Measurements from ENCODE around the gene MUSK.
"Not testable (repeated sequence)": the region's sequence is repeated elsewhere in the genome, so short reads cannot be mapped to it uniquely, and the experiment has no call there.

MUSK gene

DNA sequence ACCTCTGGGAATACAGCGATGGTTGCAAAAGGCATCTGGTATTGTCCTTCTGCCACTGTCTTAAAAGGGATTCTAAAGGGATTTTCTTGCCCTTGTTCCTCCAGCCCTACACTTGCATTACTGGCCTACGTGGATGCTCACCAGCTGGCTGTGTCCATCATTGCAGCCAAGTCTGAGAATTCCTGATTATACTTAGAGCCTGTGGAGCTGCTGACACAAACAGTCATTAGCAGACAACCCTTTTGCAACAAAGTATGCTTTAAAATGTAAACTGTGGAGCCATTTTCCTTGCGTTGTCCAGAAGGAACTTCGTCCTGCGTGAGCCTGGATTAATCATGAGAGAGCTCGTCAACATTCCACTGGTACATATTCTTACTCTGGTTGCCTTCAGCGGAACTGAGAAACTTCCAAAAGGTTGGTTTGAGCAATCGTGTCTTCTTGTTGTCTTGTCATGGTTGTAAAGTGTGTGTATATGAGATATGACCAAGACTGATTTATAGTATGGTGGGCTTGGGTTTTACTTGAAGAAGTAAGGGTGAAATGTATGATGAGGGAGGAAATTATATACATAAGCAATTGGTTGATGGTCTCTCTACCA lies at the start of gene MUSK:
Gene MUSK (plus strand): TSS at position 222 of the 598 bp plus-strand sequence. CDS start 114 bp downstream, at position 336.
- DNase-seq, result no peak

DNA sequence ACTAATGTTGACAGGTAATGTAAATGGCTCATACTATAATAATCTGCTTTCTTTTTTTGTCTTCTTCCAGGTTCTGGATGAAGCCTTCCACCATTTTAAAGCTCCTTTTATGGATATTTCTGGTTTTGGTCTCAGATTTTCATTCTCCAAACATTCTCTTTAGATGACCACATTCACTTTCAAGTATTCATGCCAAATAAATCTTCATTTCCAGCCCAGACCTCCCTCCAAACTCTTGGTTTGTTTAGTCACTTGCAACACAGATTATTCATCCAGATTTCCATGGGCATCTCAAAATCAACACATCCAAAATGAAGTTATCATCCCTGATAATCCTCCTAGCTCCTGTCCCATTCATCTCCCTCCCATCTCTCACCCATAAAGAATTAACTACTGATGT lies 48.8 kb upstream of the MUSK start:
- no peak for DNase-seq

DNA sequence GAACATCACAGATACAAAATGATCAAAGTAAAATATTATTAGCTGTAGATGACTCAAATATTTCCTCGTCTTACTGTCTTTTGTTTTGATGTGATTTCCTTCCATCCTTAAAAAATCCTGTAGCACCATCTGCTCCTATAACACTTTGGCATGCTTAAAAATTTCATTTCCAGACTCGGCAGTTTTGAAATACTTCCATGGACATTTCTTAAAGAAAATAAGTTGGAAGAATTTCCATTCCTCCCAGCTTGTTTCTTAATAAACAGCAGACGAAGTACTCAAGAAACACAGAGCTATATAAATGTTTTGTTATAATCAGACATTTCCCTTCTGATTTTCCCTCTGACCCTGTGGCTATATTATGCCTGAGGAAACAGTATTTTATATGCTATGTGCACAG lies 47.9 kb upstream of the MUSK start:
- no peak for DNase-seq

DNA sequence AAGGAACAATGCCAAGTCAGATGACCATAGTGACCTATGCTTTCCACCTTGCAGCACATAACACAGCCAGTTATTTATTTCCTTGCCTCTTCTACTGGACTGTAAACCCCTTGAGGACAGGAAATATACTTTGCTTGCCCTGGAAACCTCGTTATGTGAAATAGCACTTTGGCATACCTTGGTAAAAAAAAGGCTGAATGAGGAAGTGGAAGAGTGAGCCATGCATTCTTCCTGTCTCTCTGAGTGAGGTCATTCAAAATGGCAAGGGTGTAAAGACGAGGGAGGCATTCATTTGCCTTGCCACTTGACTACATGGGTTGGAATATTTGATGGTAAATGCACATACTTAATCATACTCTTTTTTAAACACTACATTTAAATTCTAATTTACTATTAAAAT lies 46.2 kb upstream of the MUSK start:
- DNase-seq, result no peak

DNA sequence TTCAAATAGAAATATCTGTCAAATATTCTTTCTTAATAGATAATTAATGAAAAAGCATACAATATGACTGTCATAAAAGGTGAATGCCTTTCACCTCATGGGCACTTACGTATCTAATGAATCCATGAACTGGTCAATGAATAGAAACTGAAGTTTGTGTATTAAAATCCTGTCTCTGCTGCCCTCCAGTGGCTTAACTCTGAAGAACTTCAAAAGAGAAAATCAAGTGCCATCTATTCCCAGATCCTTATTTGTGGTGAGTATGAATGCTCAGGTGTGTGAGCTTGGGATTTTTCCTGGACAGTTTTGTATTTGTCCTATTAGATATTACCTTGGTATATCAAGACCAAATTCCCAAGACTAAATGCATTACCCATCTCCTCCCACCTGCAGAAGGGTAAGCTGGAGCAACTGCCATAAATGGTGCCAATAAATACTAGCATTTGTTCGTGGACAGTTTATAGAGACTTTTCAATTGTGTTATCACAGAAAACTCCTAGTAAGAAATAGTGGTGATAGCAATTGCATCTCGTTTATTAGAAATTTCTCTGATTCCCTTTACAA lies 45.0 kb upstream of the MUSK start:
- peak; percentile 14 for DNase-seq

DNA sequence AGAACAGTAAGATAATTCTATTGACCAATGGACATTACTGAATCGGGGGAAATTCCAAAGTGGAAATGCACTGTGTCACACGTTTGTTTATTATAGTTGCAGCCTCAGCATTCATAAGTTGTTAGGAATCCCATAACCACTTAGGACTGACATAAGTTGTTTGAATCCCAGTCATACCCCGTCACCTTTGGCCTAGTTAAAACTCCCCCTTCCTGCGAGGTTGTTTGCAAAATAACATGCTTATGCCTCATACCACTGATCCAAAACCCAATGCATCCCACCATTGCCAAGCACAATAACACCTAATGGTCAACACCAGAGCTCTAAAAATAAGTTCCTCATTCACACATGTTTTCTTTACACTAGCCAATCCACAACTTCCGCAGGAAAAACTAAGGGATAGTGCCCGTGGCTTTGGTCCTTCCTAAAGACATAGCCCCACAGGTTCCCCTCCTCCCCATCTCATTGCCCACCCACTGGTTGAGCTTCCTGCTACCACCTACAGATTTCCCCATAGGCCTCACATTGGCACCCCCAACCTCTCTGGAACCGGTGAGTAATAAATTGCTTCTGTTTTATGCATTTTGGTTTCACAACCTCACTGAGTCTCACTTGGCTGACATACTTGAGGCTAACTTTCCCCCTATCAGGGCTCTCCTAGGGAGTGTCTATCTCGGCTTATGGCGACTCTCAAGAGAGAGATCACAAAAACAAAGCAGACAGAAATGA lies 42.3 kb upstream of the MUSK start:
- no peak for DNase-seq

DNA sequence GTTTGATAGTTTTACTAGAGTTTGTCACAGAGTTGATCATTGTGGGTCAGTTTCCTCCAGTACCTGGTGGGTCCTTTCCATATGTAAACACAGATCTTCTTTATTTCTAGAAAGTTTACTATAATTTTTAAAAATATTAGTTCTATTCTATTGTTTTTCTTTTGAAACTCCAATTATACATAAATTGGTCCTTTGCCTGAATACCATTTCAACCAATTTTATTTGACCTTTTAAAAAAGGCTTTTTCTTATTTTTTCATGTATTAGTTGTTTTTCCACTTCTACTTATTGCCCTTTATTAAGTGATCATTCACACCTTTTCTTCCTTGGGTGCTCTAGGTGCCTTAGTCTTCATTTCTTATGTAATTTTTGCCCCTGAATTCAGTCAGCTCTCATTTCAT lies 33.0 kb upstream of the MUSK start:
- DNase-seq, result no peak

DNA sequence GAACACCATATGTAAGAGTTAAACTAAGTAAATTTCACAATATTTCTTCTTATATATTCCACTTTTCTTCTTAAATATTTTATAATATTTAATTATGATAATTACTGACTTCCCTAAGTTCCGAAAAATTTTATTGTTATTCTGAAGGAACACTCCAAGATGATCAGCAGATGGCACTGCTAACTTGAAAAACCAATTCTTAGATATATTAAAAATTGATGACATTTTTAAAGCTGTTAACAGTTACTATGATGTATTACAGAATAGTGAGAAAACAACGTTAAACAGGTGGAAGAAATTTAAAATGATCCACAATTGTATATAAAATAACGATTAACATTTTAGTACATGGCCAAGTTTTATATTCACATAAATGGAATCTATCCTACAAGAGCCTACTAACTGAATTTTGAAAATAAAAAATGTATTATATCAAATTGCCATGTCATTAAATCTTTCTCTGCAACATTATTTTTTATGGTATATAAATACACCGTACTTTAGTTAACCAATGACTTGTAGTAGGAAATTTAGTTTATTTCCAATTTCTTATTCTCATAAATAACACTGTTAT lies 30.1 kb upstream of the MUSK start:
- DNase-seq, result no peak

DNA sequence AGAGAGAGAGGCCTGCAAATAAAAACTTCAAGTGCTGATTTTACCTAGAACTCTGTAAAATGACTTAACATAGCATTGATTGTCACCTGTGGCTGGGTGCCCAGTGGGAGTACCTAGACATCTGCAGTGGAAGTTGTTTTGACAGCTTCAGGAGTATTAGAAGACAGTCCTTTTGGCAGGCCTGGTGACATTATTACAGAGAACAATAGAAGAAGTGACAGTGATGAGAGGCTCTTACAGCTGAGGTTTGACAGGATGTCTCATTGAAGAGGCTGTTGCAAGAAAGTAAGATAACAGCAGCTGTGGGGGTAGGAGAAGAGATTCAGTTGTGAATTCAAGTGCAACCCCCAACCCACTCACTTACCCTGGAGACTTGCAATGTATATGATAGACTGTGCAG lies 27.9 kb upstream of the MUSK start:
- no peak for DNase-seq

DNA sequence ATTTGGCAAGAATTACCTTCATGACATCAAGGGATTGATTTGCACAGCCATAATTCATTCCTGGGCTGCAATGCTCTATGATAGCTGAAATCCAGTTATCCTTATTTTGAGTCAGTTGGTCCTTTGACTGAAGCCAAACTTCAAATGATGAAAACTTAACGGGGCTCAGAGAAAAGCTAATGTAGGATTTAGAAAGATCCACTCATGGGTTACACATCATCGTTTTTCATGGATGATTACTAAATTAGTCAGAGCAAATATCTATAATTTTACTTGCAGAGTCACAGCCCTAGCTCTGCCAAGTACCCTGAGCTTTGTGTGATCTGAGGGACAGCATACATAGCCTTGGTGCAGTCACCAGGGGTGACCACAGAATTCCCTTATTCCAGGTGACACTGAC lies 27.3 kb upstream of the MUSK start:
- DNase-seq, result no peak

DNA sequence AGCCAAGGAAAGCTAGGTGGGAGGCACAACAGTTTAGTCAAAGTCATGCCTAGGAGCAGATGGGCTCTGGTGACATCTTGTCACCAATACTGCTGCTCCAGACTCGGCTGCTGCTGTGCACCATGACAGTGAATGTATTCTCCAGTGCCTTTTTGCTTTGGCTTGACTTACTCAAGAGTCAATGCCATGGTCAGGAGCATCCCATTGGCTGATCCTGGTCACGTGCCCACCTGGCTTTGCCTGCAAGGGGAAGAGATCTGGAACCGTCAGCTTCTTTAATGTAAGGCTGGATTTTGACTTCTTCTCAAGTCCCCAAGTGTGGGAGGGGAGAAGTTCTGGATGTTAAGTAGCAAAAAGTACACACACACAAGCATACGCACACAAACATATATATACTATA lies 19.9 kb upstream of the MUSK start:
- DNase-seq, result no peak

DNA sequence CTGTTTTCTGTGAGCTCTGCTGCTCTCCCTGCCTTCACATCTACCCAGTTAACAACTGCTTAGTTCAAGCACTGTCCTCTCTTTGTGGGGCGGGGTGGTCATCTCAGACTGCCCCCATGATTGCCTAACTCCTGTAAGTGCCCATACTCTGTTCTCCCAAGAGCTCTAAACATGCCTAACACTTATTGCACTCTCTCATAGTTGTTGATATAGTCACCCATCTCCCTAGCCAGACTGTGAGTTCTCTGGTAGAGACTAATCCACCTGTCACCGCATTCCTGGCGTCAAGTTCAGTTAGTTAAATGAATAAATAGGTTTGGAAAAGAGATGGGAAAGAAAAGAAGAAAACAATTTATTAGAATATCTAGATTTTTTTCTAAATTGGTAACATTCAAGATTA lies 18.3 kb upstream of the MUSK start:
- no peak for DNase-seq

DNA sequence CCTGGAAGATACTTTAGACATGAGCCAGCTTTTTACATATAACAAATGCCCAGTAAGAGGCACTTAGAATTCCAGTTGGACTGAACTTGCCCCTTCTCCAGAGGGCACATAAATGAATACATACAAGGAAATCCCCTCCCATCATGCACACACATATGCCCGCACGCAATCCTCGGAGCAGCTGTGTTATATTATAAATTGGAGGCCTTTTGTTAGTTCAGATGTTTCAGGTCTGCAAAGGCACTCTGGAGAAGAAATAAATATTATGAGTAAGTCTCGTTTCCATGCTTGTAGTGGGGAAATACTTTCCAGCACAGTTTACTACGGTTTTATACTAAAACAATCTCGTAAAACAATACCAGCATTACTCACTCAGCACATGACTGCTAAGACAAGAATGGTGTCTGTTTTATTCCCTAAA lies 17.6 kb upstream of the MUSK start:
- no peak for DNase-seq

DNA sequence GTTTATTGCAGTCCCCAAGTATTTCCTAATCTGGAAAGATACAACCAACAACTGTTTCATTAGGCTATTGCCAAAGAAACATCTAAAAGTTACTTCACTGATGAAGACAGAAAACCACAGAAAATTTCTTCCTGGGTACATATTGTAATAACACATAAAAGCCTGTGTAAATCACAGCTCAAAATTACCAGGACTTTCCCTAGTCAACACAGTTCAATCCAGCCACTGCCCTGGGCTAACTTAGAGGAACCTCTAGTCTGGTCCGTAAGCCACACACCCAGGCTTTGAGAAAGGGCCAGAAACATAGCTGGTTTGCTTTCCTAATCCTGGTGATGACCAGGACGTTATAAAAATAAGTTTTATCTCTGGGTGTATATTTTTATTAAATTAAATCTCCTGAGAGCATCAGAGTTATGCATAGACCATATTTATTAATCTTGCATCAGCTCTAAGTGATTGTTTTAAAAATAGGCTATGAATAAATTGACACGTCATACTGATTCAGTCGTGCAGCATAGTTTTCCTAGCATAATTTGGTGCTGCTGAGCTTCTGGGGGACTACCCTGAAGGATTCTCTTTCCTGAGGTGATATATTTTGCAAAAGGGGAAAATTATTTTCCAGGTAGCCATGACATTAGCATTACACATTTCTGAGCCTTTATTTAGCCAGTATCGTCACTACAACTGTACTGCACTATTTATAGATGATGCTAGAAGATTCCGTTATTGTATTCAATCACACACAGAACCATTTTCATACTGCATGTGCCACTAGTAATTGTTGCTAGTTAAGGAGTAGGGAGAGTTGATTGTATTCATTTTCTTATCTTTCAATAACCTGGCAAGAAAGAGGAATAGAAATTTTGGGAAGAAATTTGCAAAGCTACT lies 12.6 kb upstream of the MUSK start:
- DNase-seq, result no peak

DNA sequence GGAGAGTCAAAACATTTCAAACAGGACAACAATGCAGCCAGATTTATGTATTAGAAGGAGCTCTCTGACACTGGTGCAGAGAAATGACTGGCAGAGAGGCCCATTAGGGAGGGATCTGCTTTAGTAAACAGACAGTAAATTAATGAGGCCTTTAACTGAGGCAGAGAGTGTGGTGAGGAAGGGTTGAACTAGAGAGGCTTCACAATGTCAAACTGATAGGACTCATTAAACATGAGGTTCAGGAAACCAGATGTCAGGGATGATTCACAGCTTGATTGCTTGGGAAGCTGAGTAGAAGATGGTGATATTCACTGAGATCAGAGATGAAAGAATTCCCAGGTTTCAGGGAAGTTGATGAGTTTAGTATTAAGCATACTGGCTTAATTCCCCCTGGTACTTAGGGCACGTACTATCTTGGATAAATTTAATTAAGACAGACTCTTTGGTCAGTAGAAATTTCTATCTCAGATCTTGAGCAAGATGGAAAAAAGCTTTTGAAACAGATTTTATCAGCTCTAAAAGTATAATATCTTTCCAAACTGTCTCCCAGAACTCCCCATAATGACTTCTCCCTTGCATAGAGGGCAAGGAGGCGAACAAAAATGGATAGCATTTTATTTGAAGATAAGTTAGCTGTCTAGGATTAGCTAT lies 8.6 kb upstream of the MUSK start:
- DNase-seq, result no peak

DNA sequence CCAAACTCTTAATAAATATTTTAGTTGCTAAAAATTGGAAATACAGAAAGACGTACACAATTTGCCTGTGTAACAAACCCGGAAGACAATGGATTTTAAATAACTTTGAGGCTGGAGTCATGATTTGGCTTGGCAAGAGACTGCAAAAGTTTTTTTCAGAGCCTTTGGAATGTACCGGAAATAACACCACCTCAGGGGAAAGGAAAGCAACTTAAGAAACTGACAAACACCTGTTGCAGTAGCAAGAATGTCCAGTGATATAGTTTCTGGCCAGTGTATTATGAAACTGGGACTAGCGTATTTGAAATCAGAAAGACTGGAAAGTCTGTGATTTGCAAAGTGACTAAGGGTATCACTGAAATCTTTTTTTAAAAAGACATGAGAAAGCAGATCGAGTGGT lies 842 bp downstream of the MUSK start:
- no peak for DNase-seq

DNA sequence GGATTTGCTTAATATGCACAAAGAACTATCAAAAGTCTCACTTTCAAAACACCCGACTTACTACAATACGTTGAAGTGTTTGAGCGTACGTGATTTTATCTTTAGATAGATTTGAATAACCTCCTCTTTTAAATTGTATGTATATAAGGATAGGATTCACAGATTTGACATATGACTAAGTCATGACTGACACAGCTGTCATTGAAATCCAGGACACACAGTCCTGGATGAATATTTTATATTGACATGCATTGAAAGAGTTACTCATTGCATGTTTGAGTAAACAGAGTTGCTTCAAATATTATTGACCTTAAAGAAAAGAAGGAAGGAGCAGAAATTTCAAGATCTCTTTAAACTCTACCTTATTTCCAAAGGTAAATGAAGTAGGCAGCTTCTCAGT lies 3.3 kb downstream of the MUSK start:
- DNase-seq, result no peak

DNA sequence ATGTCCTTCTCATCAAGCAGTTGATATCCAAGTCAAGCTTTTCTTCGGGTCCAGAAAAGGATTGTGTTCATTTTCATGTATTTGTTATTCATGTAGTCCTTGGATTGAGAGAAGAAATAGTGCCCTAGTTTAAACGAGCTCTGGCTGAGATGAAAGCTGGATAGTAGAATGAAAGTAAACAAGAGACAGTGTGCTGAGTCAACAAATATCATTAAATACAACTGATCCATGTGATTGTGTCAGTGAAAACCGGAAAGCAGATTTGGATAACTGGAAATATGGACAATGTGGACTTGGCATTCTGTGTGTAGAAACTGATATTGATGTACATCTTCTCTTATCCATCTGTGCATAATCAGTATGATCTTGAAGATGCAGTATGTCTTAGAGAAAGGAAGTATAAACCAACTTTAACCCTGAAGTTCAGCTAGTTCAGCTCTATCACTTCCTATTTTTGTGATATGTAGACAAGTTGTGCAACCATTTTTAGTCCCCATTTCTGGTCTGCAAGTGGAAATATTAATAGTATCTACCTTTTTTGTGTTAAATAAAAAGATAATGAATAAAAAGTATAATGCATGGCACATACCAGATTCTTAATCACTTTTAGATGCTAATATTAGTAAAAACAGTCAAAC lies 4.4 kb downstream of the MUSK start:
- DNase-seq, result no peak

DNA sequence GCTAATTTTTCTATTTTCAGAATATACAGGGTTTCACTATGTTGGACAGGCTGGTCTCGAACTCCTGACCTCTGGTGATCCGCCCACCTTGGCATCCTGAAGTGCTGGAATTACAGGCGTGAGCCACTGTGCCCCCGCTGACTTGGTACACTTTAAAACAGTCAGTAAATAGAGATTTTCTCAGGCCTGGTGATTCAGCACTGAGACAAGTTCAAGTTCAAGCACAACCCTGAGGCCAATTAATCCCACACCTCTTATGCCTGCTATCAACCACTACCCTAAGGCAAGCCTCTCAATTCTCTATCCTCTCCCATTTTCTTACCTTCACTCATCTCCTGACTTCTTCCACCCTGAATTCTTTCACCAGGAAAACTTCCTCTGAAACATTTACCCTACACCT lies 18.9 kb downstream of the MUSK start:
- no peak for DNase-seq

DNA sequence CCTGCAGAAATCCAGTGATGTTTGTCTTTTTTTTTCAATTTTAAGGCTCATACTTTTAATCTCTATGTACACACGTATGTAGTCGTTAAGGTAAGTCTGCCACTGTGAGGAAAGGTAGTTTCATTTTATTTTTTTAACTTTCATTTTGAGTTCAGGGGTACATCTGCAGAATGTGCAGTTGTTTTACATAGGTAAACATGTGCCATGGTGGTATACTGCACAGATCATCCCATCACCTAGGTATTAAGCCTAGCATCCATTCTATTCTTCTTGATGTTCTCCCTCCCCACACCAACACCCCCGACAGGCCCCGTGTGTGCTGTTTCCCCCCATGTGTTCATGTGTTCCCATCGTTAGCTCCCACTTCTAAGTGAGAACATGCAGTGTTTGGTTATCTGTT lies 19.7 kb downstream of the MUSK start:
- DNase-seq, result no peak

DNA sequence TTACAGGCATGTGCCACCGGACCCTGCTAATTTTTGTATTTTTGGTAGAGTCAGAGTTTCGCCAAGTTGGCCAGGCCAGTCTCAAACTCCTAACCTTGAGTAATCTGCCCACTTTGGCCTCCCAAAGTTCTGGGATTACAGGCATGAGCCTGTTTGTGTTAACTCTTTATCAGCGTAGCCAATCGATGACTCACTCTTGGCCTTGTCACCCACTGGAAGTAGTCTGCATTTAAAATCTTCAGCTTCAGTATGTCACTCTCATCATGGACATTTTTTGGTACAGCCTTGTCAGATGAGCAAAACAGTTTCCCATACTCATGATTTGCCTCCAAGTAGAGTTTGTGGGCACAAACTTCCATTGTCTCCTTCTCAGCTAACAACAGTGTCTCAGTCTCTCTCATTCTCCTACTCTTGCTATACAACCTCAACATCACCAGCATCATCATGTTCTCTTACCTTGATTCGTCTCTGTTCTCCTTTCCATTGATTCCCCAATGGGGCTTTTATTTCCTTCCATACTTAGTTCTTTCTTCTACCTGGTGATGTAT lies 22.5 kb downstream of the MUSK start:
- DNase-seq, result no peak

DNA sequence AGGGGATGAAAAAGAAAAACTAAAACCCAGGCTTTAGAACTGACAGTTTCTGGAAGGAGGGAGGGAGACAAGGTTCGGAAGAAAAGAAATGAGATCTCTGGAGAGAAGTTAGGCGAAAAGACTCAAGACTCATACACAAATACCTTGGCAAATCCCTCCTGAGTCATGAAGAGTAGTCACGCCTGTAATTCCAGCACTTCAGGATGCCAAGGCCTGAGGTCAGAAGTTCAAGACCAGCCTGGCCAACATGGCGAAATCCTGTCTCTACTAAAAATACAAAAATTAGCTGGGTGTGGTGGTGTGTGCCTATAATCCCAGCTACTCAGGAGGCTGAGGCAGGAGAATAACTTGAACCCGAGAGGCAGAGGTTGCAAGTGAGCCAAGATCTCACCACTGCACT lies 27.3 kb downstream of the MUSK start:
- DNase-seq, result not testable (repeated sequence)

All from CD4-positive, alpha-beta T cell treated with Interleukin-4 for 4 hours (primary cell).